ENCODE measurements around the gene NCOA5. TPM values are rescaled to one million over a fixed set of nuclear protein-coding genes. Genes with fewer than 3 reads are reported as not detected.

The NCOA5 gene
- total RNA-seq, 1 experiment from 2014 or later, result 55.4 TPM

- Histone ChIP-seq H3K4me3 (ENCODE audit: low read depth, low read length, poor library complexity, severe bottlenecking) (no peak overlapping the region), H3K36me3 (ENCODE audit: insufficient read depth, low read length, poor library complexity, severe bottlenecking) (no peaks in the 10 kb centered on the region), H3K4me1 (ENCODE audit: insufficient read depth, low read length, poor library complexity, severe bottlenecking) (peaks cover 25% of the 10 kb centered on the region), H3K27ac (ENCODE audit: low read depth, low read length, poor library complexity, severe bottlenecking) (no peak overlapping the region), H3K27me3 (replicated peaks; ENCODE audit: insufficient read depth, low read depth, low read length, poor library complexity) (no peaks in the 10 kb centered on the region), H3K9me3 (ENCODE audit: low read depth, low read length, poor library complexity, severe bottlenecking) (no peaks in the 10 kb centered on the region)
- ChIA-PET CTCF (interaction anchor here (0.5 to 1.0 kb wide), 4 partner anchors 19 to 415 kb away, joined by 3 to 7 read pairs (median 3); no protein-coding TSS in a partner anchor), POLR2A (ENCODE audit: low non-redundant PET) (no interaction called here)
- no TSS peak for BruUV-seq (replicated peaks)
- intact Hi-C loops (cut with micrococcal nuclease; ENCODE audit: unreplicated experiment), result no loop called here
- peak; percentile 55 for DNase-seq (ENCODE audit: low spot score)
- TF ChIP-seq CTCF (conservative IDR thresholded peaks at IDR 0.05; ENCODE audit: low read depth, low read length) (peak; percentile 65), EZH2 (IDR thresholded peaks at IDR 0.05; ENCODE audit: borderline replicate concordance, low read depth, low read length, poor library complexity, severe bottlenecking) (no peak)
Measured at GRCh38 chr20:46011631-46012482, 77.9 kb downstream of the NCOA5 start.

Other genes with a start within 250 kb of the NCOA5 start
- gene ACOT8, start 232.6 kb downstream of the NCOA5 start, total RNA-seq (2021), result 16.9 and 19.8 TPM in 2 replicates
- 2.6 TPM in 2 replicates for gene ZSWIM3, start 232.3 kb downstream of the NCOA5 start, total RNA-seq (2021)
- 13.2 and 14.3 TPM in 2 replicates for gene ZSWIM1, start 208.7 kb downstream of the NCOA5 start, total RNA-seq (2021)
- gene SPATA25, start 202.3 kb downstream of the NCOA5 start, total RNA-seq (2021), result 1.9 and 2.0 TPM in 2 replicates
- 3.2 and 3.3 TPM in 2 replicates for gene NEURL2, start 198.8 kb downstream of the NCOA5 start, total RNA-seq (2021)
- 76.7 and 83.5 TPM in 2 replicates for gene CTSA, start 198.6 kb downstream of the NCOA5 start, total RNA-seq (2021)
- gene PLTP, start 177.8 kb downstream of the NCOA5 start, total RNA-seq (2021), result 58.3 and 62.8 TPM in 2 replicates
- gene PCIF1, start 155.3 kb downstream of the NCOA5 start, total RNA-seq (2021), result 47.5 and 55.8 TPM in 2 replicates
- gene ZNF335, start 117.8 kb downstream of the NCOA5 start, total RNA-seq (2021), result 31.9 and 32.9 TPM in 2 replicates
- gene MMP9, start 81.1 kb downstream of the NCOA5 start, total RNA-seq (2021), result 2.4 and 2.8 TPM in 2 replicates
- 20.0 and 20.9 TPM in 2 replicates for gene SLC12A5, start 60.7 kb downstream of the NCOA5 start, total RNA-seq (2021)
- gene CD40, start 28.4 kb upstream of the NCOA5 start, total RNA-seq (2021), result 16.3 and 18.7 TPM in 2 replicates
- not detected in 2 replicates for gene CDH22, start 218.5 kb upstream of the NCOA5 start, total RNA-seq (2021)